ENCODE data around the gene PIN1. TPM values are rescaled to one million over a fixed set of nuclear protein-coding genes. Genes with fewer than 3 reads are reported as not detected.

PIN1 gene
- total RNA-seq, 2 experiments from 2014 or later: 95.1 to 101 TPM

- DNase-seq (no peak), ATAC-seq (ENCODE audit: low read depth) (no peak)
- no peaks in the 10 kb centered on the region for H3K9me3 Mint-ChIP-seq
- POLR2A ChIA-PET: no interaction called here
- H3K36me3 Mint-ChIP-seq: no peaks in the 10 kb centered on the region
- peaks cover 4% of the 10 kb centered on the region for H3K27me3 Mint-ChIP-seq
- H3K4me3 Mint-ChIP-seq: no peak overlapping the region
- H3K27ac Mint-ChIP-seq: no peak overlapping the region
- H3K4me1 Mint-ChIP-seq: peaks cover 6% of the 10 kb centered on the region
Measured at GRCh38 chr19:9891609-9892373, 56.7 kb downstream of the PIN1 start.

Other genes starting within 250 kb of the PIN1 start
- 10 to 100 TPM; 34.0 to 39.5 TPM for gene ZNF561, start 214.1 kb upstream of the PIN1 start, total RNA-seq
- 10 to 100 TPM; 25.5 to 27.5 TPM for gene ZNF562, start 160.2 kb upstream of the PIN1 start, total RNA-seq
- gene ZNF846, start 66.6 kb upstream of the PIN1 start, total RNA-seq: 10 to 100 TPM; 17.9 to 21.1 TPM
- gene FBXL12, start 16.2 kb upstream of the PIN1 start, total RNA-seq: 10 to 100 TPM; 33.9 to 37.0 TPM
- gene UBL5, start 7.4 kb upstream of the PIN1 start, total RNA-seq: 100 to 1,000 TPM; 310 to 340 TPM
- gene OLFM2, start 101.2 kb downstream of the PIN1 start, total RNA-seq: 10 to 100 TPM; 17.3 to 17.9 TPM
- under 1 TPM; 0.08 to 0.17 TPM for gene COL5A3, start 175.2 kb downstream of the PIN1 start, total RNA-seq
- gene RDH8, start 178.2 kb downstream of the PIN1 start, total RNA-seq: not detected